GM10847 (cell line): ENCODE results near the gene CDC42EP3.
A peak's percentile ranks its signal among the peaks of the same experiment; 100 is the strongest.

Experiments
- POLR2A ChIP-seq: IDR thresholded peaks from 2 replicates; pipeline ENCODE4 v1.6.1; 2011; ENCODE audit not compliant: insufficient read length; ENCODE audit errors: extremely low read depth

CDC42EP3 gene, protein sequence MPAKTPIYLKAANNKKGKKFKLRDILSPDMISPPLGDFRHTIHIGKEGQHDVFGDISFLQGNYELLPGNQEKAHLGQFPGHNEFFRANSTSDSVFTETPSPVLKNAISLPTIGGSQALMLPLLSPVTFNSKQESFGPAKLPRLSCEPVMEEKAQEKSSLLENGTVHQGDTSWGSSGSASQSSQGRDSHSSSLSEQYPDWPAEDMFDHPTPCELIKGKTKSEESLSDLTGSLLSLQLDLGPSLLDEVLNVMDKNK

DNA sequence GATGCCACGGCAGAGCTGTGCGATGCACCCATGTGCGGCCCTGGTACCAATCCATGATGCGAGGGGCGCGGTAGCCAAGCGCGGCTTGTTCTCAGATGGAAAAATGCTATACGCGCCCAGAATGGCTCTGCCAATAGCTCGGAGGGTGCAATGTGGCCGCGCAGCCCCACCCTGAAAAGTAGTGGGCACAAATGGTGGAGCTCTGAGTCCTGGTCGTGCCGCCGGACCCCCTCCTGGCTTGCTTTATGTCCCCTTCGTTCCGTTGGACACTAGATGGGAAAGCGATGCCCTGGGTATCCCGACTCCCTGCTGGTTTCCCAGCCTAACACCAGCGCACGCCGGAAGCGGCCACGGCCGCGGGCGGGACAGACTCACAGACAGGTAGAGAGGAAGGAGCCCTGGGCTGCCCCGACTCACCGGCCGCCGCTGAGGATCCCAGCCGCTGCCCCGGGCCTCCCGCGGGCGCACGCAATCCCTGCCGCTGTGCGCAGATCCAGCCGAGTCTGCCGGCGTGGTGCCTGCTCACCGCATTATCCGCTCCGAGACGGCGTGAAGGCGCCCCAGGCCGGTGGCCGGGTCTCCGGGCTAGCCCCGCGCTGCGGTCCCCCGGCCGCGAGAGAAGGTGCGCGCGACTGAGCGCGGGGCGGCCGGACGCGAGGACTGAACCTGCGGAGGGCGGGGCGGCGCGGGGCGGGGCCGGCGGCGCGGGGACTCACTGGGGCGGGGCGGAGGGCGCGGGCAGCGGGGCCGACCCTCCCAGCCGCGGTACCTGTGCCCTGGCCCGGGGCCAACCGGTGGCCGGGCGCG is at the start of gene CDC42EP3:
CDC42EP3 (minus strand) TSS at position 634 of the 807 bp plus-strand sequence. CDS start 25,055 bp downstream, outside the sequence.
- TF ChIP-seq POLR2A, result peak; percentile 91

DNA sequence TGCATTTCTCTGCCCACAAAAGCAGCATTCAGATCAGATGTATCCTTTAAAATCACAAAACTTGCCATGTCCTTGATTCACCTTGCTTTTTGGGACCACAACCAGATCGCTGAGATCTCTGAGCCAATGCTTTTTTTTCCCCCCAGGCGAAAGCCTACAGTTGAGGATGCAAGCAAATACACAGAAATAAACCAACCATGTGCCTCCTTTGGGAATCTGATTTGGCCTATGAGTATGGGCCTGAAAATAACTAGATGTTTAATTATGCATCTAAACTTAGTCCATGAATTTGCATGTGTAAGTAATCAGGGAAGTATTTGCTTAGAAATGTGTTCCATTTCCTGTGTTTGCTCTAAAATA is 49.7 kb upstream of the CDC42EP3 start:
- TF ChIP-seq POLR2A, result no peak

DNA sequence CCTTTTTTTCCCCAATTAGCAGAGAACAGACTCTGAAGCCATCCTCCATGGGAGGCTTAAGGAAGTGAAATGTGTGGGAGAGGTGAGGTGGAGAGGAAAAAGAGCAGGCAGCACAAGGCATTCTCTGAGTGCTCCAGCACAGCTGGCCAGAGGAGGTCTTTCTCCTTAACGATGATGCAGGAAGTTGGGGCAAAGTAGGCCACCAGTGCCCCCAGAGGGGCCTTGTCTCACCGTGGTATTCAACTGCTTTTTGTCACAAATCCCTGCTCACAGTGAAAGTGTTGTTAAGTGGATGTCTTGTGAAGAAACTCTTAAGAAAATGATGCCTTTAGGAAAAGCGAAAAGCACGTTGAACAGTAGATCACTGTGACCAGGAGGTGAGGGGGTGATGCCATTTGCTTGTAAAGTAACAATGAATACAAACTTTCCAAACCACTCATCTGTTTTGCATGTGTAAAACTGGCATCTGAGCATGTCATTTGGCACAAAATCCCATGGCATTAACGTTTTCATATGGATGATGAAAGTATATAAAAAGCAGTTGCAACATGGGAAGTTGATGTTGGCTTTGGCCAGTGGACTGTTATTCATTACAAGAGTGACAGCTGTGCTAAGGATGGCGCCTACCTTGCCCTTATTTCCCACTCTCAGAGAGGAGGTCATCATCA is 49.2 kb upstream of the CDC42EP3 start:
- TF ChIP-seq POLR2A, result no peak

DNA sequence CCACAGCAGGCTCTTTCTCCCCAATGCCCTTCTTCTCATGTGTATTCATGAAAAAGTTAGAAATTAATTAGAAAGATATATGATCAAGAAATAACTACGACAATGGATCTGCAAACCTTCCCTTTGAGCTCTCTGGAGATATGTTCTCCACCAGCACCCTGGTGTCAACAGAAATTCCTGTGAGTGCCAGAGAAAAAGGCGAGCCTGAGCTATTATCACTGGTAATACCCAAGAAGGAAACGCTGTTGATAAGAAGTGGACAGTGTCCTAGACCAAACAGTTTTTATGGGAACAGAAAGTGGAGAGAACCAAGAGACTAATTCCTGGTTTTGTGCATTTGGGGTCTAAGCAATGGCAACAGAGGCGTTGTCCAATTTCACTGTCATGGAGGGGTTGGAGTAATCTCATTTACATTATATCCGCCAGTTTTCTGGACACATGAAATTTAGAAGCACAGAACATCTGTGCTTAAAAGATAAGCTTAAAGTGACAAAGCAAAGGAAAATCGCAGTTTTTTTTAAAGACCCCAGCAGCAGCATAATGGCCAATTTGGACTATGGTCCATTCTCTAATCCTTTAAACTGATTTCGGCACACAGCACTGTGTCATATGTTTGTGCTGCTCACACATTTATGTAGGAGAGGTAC is 47.2 kb upstream of the CDC42EP3 start:
- no peak for TF ChIP-seq POLR2A

DNA sequence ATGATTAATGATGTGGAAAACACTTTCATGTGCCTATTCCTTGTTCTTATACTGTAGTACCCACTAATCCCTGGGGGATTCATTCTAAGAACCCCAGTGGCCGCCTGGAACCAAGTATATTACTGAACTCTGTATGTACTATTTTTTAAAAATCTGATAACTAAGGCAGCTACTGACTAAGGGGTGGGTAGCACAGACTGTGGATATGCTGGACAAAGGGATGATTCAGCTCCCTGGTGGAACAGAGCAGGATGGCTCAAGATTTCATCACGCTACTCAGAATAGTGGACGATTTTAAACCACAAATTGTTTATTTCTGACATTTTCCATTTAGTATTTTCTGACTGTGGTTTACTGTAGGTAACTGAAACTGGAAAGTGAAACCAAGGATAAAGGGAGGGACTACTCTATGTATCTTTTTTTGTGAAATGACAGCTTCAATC is 41.8 kb upstream of the CDC42EP3 start:
- TF ChIP-seq POLR2A, result no peak

DNA sequence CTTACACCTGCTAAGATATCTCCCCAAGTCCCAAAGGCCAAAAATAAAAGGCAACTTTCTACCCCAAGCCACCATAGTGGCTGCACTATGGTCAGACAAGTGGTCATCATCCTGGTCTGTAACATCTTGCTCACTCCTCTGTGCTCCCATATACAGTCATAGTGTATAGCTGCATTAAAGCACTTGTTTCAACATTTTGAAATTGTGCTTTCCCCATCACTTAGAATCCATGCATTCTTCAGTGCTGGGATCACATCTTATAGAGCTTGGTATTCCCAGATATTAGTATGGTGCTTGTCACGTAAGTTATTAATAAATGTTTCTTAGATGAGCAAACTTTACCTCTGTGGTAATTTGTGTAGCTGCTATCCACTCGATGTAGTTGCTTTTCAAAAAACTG is 40.4 kb upstream of the CDC42EP3 start:
- no peak for TF ChIP-seq POLR2A

DNA sequence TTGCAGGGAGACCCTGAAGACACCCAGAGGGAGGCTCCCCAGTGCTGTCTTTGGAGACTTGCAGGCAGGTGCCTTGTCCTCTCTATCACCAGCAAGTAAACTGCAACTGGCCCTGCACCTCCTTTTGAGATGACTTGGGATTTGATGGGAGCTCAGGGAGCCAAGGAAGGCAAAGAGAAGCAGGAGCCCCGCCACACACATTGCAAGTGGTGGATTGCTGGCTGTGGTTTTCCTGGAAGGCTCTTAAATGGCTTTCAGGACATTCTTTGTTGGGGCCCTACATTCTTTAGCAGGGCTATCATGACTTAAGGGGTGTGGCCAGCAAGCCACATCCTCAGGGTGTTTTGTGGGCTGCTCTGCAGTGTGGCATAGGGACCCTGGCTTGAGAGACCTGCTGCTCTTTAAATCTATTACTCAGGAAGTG is 39.9 kb upstream of the CDC42EP3 start:
- no peak for TF ChIP-seq POLR2A

DNA sequence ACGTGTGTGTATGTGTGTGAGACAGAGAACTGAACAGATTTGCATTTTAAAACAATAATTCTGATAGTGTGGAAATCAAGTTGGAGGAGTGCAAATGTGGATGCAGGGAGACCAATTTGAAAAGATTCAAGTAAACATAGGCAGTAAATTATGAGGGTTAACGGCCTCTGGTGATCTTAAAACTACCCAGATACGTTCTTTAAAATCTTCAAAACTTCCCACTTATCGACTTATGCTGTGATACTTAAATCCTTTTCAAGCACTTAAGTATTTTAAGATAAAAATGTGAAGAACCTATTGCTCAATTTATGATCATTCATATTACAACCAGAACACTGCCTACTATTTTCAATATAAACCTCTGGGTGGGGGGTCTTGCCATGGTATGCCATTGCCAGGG is 37.7 kb upstream of the CDC42EP3 start:
- no peak for TF ChIP-seq POLR2A

DNA sequence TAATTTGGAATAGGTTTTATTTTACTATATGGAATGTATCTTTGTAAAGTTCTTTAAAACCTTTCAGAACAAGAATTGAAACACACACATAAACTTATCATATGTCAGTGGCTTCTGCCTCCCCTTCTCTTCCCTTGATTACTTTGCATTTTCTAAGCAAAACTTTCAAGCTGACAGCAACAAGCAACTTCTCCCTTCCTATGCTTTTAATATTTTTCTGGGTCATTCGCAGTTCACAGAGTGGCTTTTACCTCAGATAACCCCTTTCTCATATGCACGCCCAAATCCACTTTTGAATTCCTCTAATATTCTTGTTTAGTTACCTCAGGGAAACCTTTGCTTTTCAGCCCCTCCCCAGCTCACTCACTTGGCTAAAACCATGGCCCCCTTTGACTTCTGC is 36.7 kb upstream of the CDC42EP3 start:
- TF ChIP-seq POLR2A, result no peak

DNA sequence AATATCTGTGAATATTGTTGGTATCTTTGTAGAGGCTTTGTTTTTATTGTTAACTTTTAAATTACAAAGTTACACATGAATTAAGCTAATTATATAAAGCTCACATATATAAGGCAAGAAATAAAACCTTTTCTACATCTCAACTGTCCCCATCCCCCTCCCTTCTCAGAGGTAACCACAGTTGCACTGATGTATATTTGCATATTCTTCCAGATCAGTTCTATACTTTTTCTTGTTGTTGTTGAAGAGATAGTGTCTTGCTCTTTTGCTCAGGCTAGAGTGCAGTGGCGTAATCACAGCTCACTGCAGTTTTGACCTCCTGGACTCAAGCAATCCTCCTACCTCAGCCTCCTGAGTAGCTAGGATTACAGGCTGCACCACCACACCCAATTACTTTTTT is 36.0 kb upstream of the CDC42EP3 start:
- TF ChIP-seq POLR2A, result no peak

DNA sequence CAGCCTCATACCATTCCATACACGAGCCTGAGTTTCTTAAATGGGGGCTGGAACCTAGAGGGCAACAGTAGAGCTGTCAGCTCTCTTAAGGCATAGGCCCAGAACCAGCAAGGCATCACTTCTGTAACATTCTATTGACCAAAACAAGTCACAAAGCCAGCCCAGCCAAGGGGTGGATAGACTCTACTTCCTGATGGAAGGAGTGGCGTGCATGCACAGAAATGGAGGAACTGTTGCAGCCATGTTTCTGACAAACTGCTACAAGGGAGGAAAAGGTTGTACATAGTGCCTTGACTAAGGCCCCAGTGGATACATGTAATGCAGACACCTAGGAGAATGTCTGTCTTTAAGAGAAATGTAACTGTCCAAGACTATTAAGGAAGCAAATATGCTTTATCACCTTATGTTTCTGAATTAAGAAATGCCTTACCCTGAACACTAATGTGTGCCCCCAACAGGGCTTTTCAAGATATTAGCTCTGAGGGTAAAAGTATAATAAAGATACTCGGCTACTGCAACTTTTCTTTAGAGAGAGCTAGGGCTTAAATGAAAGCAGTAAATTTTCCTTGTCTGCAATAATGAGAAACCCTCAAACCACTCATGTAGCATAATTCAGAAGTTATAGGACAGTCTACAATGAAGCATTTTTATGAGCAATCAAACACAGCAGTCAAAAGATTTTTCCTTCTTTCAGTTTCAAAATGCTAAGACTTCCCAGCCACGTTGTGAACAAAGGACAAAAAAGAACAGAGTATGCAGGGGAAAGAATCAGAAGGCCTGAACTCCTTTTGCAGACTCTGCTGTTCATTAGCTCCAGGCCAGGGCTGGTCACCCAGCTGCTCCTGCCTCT is 35.1 kb upstream of the CDC42EP3 start:
- TF ChIP-seq POLR2A, result no peak

DNA sequence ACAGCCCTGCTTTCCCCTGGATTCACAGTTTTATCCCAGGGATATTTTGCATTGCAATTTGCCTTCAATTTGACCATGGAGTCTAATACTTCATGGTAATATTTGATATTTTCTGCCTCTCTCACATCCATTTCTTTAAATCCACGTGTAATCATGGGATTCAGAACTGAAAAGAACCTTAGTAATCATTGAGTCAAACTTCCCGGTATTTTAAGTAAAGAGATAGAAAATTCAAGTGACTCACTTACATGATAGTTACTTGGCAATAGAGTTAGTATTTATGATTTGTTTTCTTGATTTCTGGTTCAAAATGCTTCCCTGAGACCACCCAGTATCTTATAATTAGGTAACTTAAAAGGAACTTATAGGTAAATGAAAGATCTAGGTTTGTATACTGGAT is 33.7 kb upstream of the CDC42EP3 start:
- no peak for TF ChIP-seq POLR2A

DNA sequence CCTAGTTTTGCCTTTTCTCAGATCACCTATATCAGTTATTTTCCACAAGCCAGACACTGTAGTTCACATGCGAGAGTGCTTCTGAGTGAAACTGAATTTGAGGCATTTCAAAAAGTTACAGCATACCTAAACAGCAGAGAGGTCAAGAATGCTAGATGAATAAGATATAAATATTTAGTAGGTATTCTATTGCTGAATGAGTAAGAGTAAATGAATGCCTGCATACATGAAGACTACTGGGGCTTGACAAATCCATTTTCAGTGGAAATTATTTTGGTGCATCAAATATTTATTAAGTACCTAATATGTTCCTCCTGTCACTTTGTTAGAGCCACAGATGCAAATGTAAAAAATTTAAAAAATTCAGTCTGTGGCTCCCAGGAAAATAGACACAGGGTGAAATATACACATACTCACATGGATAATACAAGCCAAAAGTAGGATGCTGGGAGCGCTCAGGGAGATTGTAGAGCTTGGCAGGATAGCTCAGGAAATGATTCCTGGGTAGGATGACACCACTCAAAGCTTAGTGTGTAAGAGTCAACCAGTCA is 27.6 kb upstream of the CDC42EP3 start:
- TF ChIP-seq POLR2A, result no peak

DNA sequence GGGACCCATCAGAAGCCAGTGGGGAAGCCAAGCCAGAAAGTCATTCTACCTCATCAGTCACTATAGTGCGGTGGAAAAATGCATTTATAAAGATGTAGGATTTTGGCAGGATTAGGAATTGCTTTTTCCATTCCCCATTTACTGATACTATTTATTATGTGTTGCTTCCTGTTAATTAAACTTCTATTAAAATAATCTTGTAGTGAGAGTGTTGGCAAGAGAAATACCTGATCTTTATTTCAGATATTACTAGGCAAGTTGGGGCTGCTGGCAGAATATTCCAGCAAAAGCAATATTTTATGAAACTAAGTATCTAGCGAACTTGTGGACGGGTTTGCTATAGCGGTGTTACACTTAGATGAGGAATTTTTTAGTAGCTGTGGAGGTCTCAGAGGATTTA is 23.9 kb upstream of the CDC42EP3 start:
- TF ChIP-seq POLR2A, result no peak
